ENCODE measurements around the gene STAM. TPM values are rescaled to one million over a fixed set of nuclear protein-coding genes. Genes with fewer than 3 reads are reported as not detected.
A peak's percentile ranks its signal among the peaks of the same experiment; 100 is the strongest.

Gene STAM
- total and polyA plus RNA-seq, 9 of the 15 experiments (the other 6 are each of a cell fraction or from before 2014, with no cell fraction given), result 13.8 to 33.5 (median 26.4) TPM

- TF ChIP-seq, protein P1, sequence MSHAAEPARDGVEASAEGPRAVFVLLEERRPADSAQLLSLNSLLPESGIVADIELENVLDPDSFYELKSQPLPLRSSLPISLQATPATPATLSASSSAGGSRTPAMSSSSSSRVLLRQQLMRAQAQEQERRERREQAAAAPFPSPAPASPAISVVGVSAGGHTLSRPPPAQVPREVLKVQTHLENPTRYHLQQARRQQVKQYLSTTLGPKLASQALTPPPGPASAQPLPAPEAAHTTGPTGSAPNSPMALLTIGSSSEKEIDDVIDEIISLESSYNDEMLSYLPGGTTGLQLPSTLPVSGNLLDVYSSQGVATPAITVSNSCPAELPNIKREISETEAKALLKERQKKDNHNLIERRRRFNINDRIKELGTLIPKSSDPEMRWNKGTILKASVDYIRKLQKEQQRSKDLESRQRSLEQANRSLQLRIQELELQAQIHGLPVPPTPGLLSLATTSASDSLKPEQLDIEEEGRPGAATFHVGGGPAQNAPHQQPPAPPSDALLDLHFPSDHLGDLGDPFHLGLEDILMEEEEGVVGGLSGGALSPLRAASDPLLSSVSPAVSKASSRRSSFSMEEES (CRISPR knock-in tag; IDR thresholded peaks at IDR 0.05), result no peak
- TF ChIP-seq BRCA1 (IDR thresholded peaks at IDR 0.05), result no peak
- TF ChIP-seq BRCA1 (CRISPR knock-in tag; IDR thresholded peaks at IDR 0.05), result no peak
- TF ChIP-seq, protein P2, sequence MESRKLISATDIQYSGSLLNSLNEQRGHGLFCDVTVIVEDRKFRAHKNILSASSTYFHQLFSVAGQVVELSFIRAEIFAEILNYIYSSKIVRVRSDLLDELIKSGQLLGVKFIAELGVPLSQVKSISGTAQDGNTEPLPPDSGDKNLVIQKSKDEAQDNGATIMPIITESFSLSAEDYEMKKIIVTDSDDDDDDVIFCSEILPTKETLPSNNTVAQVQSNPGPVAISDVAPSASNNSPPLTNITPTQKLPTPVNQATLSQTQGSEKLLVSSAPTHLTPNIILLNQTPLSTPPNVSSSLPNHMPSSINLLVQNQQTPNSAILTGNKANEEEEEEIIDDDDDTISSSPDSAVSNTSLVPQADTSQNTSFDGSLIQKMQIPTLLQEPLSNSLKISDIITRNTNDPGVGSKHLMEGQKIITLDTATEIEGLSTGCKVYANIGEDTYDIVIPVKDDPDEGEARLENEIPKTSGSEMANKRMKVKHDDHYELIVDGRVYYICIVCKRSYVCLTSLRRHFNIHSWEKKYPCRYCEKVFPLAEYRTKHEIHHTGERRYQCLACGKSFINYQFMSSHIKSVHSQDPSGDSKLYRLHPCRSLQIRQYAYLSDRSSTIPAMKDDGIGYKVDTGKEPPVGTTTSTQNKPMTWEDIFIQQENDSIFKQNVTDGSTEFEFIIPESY (CRISPR knock-in tag; IDR thresholded peaks at IDR 0.05), result no peak
- TF ChIP-seq VEZF1 (CRISPR knock-in tag; IDR thresholded peaks at IDR 0.05), result peak; percentile 97
- peak in 1 of 2 experiments; percentile 96; a peak in 3 of 4 replicates for TF ChIP-seq TBL1XR1 (IDR thresholded peaks at IDR 0.05; ENCODE audit: low read length in 2 of 2)
- peak; percentile 80 to 82 for TF ChIP-seq FOXK2 (conservative IDR thresholded peaks at IDR 0.05 in 1 of 2, IDR thresholded peaks at IDR 0.05 in 1 of 2; ENCODE audit: low read depth in 2 of 2)
- TF ChIP-seq ZNF311 (CRISPR knock-in tag; IDR thresholded peaks at IDR 0.05), result peak; percentile 82
- TF ChIP-seq ETV5 (CRISPR knock-in tag; IDR thresholded peaks at IDR 0.05; ENCODE audit: low read depth), result no peak
- peak; percentile 97 to 98 for TF ChIP-seq TRIM24 (IDR thresholded peaks at IDR 0.05)
- no peak for TF ChIP-seq POLR2G (IDR thresholded peaks at IDR 0.05; ENCODE audit: low read depth, low read length)
- peak; percentile 56; the same call in 1 of the 2 replicates for TF ChIP-seq KLF6 (CRISPR knock-in tag; IDR thresholded peaks at IDR 0.05; ENCODE audit: borderline replicate concordance)
- no peak for TF ChIP-seq NR4A1 (CRISPR knock-in tag; IDR thresholded peaks at IDR 0.05)
- TF ChIP-seq NR4A1 (tag; IDR thresholded peaks at IDR 0.05), result peak; percentile 95
- no peak for TF ChIP-seq ARID2 (IDR thresholded peaks at IDR 0.05)
- no peak for TF ChIP-seq NUFIP1 (IDR thresholded peaks at IDR 0.05; ENCODE audit: partially characterized antibody)
- TF ChIP-seq PYGO2 (tag; IDR thresholded peaks at IDR 0.05), result peak; percentile 82
- no peak for TF ChIP-seq ZNF282 (CRISPR knock-in tag; IDR thresholded peaks at IDR 0.05)
- no peak for TF ChIP-seq HIVEP1 (CRISPR knock-in tag; IDR thresholded peaks at IDR 0.05)
- peak; percentile 99 for TF ChIP-seq EP300 (IDR thresholded peaks at IDR 0.05; ENCODE audit: low read length)
- peak; percentile 23; the same call in 1 of the 2 replicates for TF ChIP-seq ESRRA (IDR thresholded peaks at IDR 0.05; ENCODE audit: borderline replicate concordance, low read depth)
- TF ChIP-seq ZNF695 (CRISPR knock-in tag; IDR thresholded peaks at IDR 0.05), result no peak
- TF ChIP-seq SMAD3 (CRISPR knock-in tag; conservative IDR thresholded peaks at IDR 0.05), result peak; percentile 81; the same call in 1 of the 2 replicates
- no peak for TF ChIP-seq RBBP5 (IDR thresholded peaks at IDR 0.05; ENCODE audit: borderline replicate concordance, insufficient read depth, low read length, poor library complexity, severe bottlenecking)
Observed at GRCh38 chr10:17662193-17663138, 18.5 kb downstream of the STAM start (continued).
